ENCODE data around the gene FXYD1.

FXYD1 gene

GRCh38 chr19:35106291-35106583 is 32.4 kb upstream of the FXYD1 start:
- no peak for DNase-seq
- Histone ChIP-seq H3K9ac (ENCODE audit: low read depth, low read length) (no peak overlapping the region), H4K20me1 (ENCODE audit: insufficient read depth, low read length) (no peaks in the 10 kb centered on the region), H3K4me1 (ENCODE audit: insufficient read depth, low read length) (no peaks in the 10 kb centered on the region), H3K27ac (ENCODE audit: low read length) (no peak overlapping the region), H3K9me3 (ENCODE audit: insufficient read depth, low read length, severe bottlenecking) (no peaks in the 10 kb centered on the region), H3K79me2 (ENCODE audit: insufficient read depth, low read length) (no peaks in the 10 kb centered on the region), H3K36me3 (ENCODE audit: insufficient read depth, low read length) (no peaks in the 10 kb centered on the region), H3K27me3 (ENCODE audit: insufficient read depth, low read length, poor library complexity) (no peaks in the 10 kb centered on the region), H3K4me2 (ENCODE audit: insufficient read depth, low read length) (no peak overlapping the region), H2AFZ (ENCODE audit: low read depth, low read length) (no peak overlapping the region), H3K4me3 (ENCODE audit: low read depth in 1 of 2, low read length in 2 of 2) (no peak overlapping the region)
- TF ChIP-seq EZH2 (IDR thresholded peaks at IDR 0.05; ENCODE audit: borderline replicate concordance, low read depth, low read length, severe bottlenecking) (no peak), CTCF (IDR thresholded peaks at IDR 0.05; ENCODE audit: borderline replicate concordance, extremely low read depth, low read length, poor library complexity, severe bottlenecking) (no peak)
- ATAC-seq (ENCODE audit: insufficient read depth, low read depth) = no peak

- H3K9me3 ChIP-seq (ENCODE audit: insufficient read depth, low read length, severe bottlenecking) = no peaks in the 10 kb centered on the region
- H3K27ac ChIP-seq (ENCODE audit: low read length) = no peak overlapping the region
- TF ChIP-seq EZH2 (IDR thresholded peaks at IDR 0.05; ENCODE audit: borderline replicate concordance, low read depth, low read length, severe bottlenecking) = no peak
- no peak for ATAC-seq (ENCODE audit: insufficient read depth, low read depth)
- H2AFZ ChIP-seq (ENCODE audit: low read depth, low read length) = no peak overlapping the region
- no peak for DNase-seq
- H4K20me1 ChIP-seq (ENCODE audit: insufficient read depth, low read length) = no peaks in the 10 kb centered on the region
- no peaks in the 10 kb centered on the region for H3K36me3 ChIP-seq (ENCODE audit: insufficient read depth, low read length)
- no peaks in the 10 kb centered on the region for H3K27me3 ChIP-seq (ENCODE audit: insufficient read depth, low read length, poor library complexity)
- H3K4me1 ChIP-seq (ENCODE audit: insufficient read depth, low read length) = no peaks in the 10 kb centered on the region
- H3K79me2 ChIP-seq (ENCODE audit: insufficient read depth, low read length) = no peaks in the 10 kb centered on the region
- no peak overlapping the region for H3K4me3 ChIP-seq (ENCODE audit: low read depth in 1 of 2, low read length in 2 of 2)
- no peak overlapping the region for H3K9ac ChIP-seq (ENCODE audit: low read depth, low read length)
- H3K4me2 ChIP-seq (ENCODE audit: insufficient read depth, low read length) = no peak overlapping the region
Observed at GRCh38 chr19:35106898-35107541, 31.6 kb upstream of the FXYD1 start.

DNA sequence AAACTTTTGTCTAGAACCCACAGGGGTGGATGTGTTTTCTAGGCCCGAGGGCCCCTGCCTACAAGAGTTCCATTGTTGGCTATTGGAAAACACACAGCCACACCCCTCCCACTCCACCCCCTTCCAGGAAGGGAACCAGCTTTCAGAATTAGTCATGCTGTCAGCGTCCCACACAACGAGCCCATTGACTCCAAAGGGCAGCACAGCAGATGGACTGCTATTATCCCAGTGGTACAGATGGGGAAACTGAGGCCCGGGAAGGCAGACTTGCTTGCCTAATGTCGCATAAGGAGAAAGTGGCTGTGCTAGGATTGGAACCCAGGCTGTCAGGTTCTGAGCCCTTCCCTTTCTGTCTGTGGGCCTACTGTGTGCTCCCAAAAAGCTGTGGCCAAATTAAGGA is 31.1 kb upstream of the FXYD1 start:
- no peaks in the 10 kb centered on the region for H3K36me3 ChIP-seq (ENCODE audit: insufficient read depth, low read length)
- no peak overlapping the region for H2AFZ ChIP-seq (ENCODE audit: low read depth, low read length)
- DNase-seq = no peak
- no peaks in the 10 kb centered on the region for H4K20me1 ChIP-seq (ENCODE audit: insufficient read depth, low read length)
- H3K27ac ChIP-seq (ENCODE audit: low read length) = no peak overlapping the region
- H3K9ac ChIP-seq (ENCODE audit: low read depth, low read length) = no peak overlapping the region
- ATAC-seq (ENCODE audit: insufficient read depth, low read depth) = no peak
- no peaks in the 10 kb centered on the region for H3K9me3 ChIP-seq (ENCODE audit: insufficient read depth, low read length, severe bottlenecking)
- H3K4me1 ChIP-seq (ENCODE audit: insufficient read depth, low read length) = no peaks in the 10 kb centered on the region
- TF ChIP-seq EZH2 (IDR thresholded peaks at IDR 0.05; ENCODE audit: borderline replicate concordance, low read depth, low read length, severe bottlenecking) = no peak
- TF ChIP-seq CTCF (IDR thresholded peaks at IDR 0.05; ENCODE audit: borderline replicate concordance, extremely low read depth, low read length, poor library complexity, severe bottlenecking) = no peak
- no peak overlapping the region for H3K4me2 ChIP-seq (ENCODE audit: insufficient read depth, low read length)
- no peaks in the 10 kb centered on the region for H3K79me2 ChIP-seq (ENCODE audit: insufficient read depth, low read length)
- no peak overlapping the region for H3K4me3 ChIP-seq (ENCODE audit: low read depth in 1 of 2, low read length in 2 of 2)
- H3K27me3 ChIP-seq (ENCODE audit: insufficient read depth, low read length, poor library complexity) = no peaks in the 10 kb centered on the region

DNA sequence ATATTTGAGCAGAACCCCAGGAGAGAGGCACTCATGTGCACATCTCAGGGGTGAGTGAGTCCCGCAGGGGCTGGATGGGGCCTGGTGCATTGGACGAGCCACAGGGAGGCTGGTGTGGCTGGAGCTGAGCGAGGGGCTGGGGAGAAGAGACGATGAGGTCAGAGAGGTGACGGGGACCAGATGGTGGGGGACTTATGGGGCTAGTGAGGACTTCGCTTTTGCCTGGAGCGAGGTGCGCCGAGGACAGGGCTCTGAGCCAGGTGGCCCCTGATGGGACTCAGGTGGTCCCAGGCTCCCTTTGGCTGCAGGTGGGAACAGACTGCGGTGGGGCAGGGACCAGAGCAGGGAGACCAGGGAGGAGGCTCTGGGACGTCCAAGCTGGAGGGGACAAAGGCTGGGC is 29.9 kb upstream of the FXYD1 start:
- no peaks in the 10 kb centered on the region for H3K27me3 ChIP-seq (ENCODE audit: insufficient read depth, low read length, poor library complexity)
- no peaks in the 10 kb centered on the region for H3K79me2 ChIP-seq (ENCODE audit: insufficient read depth, low read length)
- no peaks in the 10 kb centered on the region for H4K20me1 ChIP-seq (ENCODE audit: insufficient read depth, low read length)
- no peaks in the 10 kb centered on the region for H3K4me1 ChIP-seq (ENCODE audit: insufficient read depth, low read length)
- H3K4me3 ChIP-seq (ENCODE audit: low read depth in 1 of 2, low read length in 2 of 2) = no peak overlapping the region
- H3K4me2 ChIP-seq (ENCODE audit: insufficient read depth, low read length) = no peak overlapping the region
- H3K9ac ChIP-seq (ENCODE audit: low read depth, low read length) = no peak overlapping the region
- H3K9me3 ChIP-seq (ENCODE audit: insufficient read depth, low read length, severe bottlenecking) = no peaks in the 10 kb centered on the region
- TF ChIP-seq EZH2 (IDR thresholded peaks at IDR 0.05; ENCODE audit: borderline replicate concordance, low read depth, low read length, severe bottlenecking) (no peak), CTCF (IDR thresholded peaks at IDR 0.05; ENCODE audit: borderline replicate concordance, extremely low read depth, low read length, poor library complexity, severe bottlenecking) (no peak)
- H3K27ac ChIP-seq (ENCODE audit: low read length) = no peak overlapping the region
- ATAC-seq (ENCODE audit: insufficient read depth, low read depth) (no peak), DNase-seq (no peak)
- no peak overlapping the region for H2AFZ ChIP-seq (ENCODE audit: low read depth, low read length)
- H3K36me3 ChIP-seq (ENCODE audit: insufficient read depth, low read length) = no peaks in the 10 kb centered on the region

Measured in DND-41 (cell line).